GM20000 (cell line): ENCODE data around the gene WWTR1.

Experiments
- DNase-seq: peaks from one replicate; pipeline ENCODE4 v3.0.0; 2012; ENCODE audit warnings: low spot score
- CTCF ChIP-seq: IDR thresholded peaks from 2 replicates; pipeline ENCODE4 v1.5.1; 2012; ENCODE audit warnings: mild to moderate bottlenecking, control low read depth; ENCODE audit errors: extremely low read depth, missing control alignments

The WWTR1 gene

GRCh38 chr3:149564079-149564478 is 93.7 kb downstream of the WWTR1 start:
- TF ChIP-seq CTCF: no peak
- no peak for DNase-seq

- no peak for DNase-seq
- TF ChIP-seq CTCF: no peak
Observed at GRCh38 chr3:149563114-149563513, 94.7 kb downstream of the WWTR1 start.

- DNase-seq: no peak
- no peak for TF ChIP-seq CTCF
Observed at GRCh38 chr3:149560617-149561016, 97.2 kb downstream of the WWTR1 start.

- no peak for DNase-seq
- no peak for TF ChIP-seq CTCF
Observed at GRCh38 chr3:149560001-149560400, 97.8 kb downstream of the WWTR1 start.

GRCh38 chr3:149559525-149559924 is 98.3 kb downstream of the WWTR1 start:
- TF ChIP-seq CTCF: no peak
- DNase-seq: no peak

GRCh38 chr3:149555927-149556326 is 101.9 kb downstream of the WWTR1 start:
- no peak for DNase-seq
- no peak for TF ChIP-seq CTCF

- no peak for TF ChIP-seq CTCF
- DNase-seq: no peak
Observed at GRCh38 chr3:149554826-149555225, 103.0 kb downstream of the WWTR1 start.
